KOPT-K1 (cell line): ENCODE data around the gene AP2B1.

ENCODE experiments used
- H3K27ac ChIP-seq: fragments of 200-600 bp; sonication (generic); 2 replicates; pipeline ENCODE4 v1.5.1; 2016; ENCODE audit warnings: antibody characterized with exemption, mild to moderate bottlenecking, low read depth, low read length; ENCODE audit not compliant: poor library complexity, severe bottlenecking
- H3K36me3 ChIP-seq: fragments of 200-600 bp; sonication (generic); 2 replicates; pipeline ENCODE4 v1.5.1; 2017; ENCODE audit warnings: antibody characterized with exemption, mild to moderate bottlenecking, low read length, moderate library complexity; ENCODE audit not compliant: insufficient read depth
- H3K9me3 ChIP-seq: fragments of 200-600 bp; sonication (generic); 2 replicates; pipeline ENCODE4 v1.5.1; 2017; ENCODE audit warnings: antibody characterized with exemption, low read length, mild to moderate bottlenecking; ENCODE audit not compliant: insufficient read depth, poor library complexity, severe bottlenecking

The AP2B1 gene

DNA sequence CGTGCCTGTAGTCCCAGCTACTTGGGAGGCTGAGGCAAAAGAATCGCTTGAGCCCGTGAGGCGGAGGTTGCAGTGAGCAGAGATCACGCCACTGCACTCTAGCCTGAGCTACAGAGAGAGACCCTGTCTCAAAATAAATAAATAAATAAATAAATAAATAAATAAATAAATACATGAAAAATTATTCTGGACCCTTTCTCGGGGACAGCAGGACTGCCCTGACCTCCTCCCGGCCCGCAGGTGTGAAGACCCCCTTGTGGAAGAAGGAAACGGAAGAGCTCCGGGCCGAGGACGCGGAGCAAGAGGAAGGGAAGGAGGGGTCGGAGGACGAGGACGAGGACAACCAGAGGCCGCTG, 176.6 kb downstream of the AP2B1 start:
- Histone ChIP-seq H3K27ac (peak overlapping the region; percentile 48), H3K9me3 (no peaks in the 10 kb centered on the region), H3K36me3 (no peaks in the 10 kb centered on the region)

DNA sequence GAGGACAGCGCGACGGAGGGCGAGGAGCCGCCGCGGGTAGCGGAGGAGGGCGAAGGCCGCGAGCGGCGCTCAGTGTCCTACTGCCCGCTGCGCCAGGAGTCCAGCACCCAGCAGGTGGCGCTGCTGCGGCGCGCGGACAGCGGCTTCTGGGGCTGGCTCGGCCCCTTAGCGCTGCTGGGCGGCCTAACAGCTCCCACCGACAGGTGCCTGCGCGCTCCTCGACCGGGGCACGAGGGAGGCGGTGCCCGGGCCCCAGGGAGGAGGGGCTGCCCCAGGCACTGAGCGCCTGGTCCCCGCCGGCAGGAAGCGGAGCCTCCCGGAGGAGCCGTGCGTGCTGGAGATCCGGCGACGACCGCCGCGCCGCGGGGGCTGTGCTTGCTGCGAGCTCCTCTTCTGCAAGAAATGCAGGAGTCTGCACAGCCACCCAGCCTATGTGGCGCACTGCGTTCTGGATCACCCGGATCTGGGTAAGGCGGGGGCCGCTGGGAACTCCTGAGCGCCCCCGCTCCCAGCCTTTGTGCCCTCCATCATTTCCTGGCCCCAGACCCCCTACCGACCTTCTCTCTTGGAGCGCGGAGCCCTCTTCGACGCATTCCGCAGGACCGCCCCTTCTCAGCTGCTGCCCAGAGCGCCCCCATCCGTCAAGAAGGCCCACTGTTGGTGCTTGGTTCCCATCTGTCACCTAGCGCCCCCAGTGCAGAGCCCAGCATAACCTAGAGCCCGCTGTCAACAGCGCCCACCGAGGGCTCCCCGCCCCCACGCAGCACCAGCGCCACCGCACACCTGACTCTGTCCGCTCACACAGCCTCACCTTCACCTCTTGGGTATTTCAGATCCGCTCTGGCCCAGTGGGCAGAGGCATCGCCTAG, 177.2 kb downstream of the AP2B1 start:
- no peaks in the 10 kb centered on the region for H3K9me3 ChIP-seq
- no peaks in the 10 kb centered on the region for H3K36me3 ChIP-seq
- H3K27ac ChIP-seq = peak overlapping the region; percentile 48

- H3K27ac ChIP-seq = peak overlapping the region; percentile 48
- no peaks in the 10 kb centered on the region for H3K36me3 ChIP-seq
- no peaks in the 10 kb centered on the region for H3K9me3 ChIP-seq
Observed at GRCh38 chr17:35765086-35765710, 178.1 kb downstream of the AP2B1 start.

DNA sequence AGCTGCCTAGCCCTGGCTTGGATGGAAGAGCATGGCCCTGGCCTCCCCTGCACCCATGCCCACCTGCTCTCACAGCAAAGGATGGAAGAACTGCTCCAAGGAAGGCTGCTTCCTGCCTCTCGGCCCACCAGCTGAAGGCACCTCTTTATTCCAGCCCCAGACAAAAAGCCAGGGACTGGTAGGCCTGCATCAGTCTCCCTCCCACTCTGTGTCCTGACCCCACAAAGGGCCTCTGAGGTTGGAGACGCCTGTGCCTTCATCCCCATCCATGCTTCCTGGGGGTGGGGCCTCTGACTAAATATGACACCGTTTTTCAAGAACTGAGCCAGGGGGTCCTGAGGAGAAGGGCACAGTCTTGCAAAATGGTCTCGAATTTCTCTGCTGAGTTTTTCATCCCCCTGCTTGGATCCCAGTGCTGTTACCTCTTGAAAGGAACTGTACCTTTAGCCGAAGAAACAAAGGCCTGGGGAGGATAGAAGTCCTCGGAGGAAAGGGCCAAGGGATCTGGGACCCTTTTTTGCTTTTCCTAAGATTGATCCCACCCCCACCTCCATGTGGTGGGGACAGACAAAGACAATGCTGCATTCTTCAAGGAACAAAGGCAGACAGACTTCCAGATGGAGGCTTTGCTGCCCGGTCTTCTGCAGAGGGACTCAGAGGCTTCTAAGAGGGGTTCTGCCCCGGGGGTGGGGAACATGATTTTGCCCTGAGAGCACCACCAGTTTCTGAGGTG, 178.8 kb downstream of the AP2B1 start:
- Histone ChIP-seq H3K9me3 (no peaks in the 10 kb centered on the region), H3K36me3 (no peaks in the 10 kb centered on the region), H3K27ac (no peak overlapping the region)

DNA sequence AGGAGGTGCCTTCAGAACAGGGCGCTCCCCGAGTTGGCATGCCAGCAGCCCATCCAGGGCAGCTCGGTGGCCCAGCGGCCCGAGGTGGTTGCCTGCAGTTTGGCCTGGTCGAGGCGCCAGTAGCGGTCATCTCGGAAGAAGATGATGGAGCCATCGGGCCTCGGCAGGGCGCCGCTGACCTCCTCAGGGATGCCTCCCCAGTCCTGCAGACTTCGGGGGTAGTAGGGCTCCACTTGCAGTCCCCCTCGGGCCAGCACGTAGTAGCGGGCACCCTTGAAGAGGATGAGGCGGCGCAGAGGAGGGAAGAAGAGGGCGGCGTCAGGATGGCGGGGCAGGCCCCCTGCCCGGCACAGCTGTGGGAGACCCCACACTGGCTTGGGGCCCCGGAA, 179.4 kb downstream of the AP2B1 start:
- no peak overlapping the region for H3K27ac ChIP-seq
- H3K36me3 ChIP-seq = no peaks in the 10 kb centered on the region
- no peaks in the 10 kb centered on the region for H3K9me3 ChIP-seq

DNA sequence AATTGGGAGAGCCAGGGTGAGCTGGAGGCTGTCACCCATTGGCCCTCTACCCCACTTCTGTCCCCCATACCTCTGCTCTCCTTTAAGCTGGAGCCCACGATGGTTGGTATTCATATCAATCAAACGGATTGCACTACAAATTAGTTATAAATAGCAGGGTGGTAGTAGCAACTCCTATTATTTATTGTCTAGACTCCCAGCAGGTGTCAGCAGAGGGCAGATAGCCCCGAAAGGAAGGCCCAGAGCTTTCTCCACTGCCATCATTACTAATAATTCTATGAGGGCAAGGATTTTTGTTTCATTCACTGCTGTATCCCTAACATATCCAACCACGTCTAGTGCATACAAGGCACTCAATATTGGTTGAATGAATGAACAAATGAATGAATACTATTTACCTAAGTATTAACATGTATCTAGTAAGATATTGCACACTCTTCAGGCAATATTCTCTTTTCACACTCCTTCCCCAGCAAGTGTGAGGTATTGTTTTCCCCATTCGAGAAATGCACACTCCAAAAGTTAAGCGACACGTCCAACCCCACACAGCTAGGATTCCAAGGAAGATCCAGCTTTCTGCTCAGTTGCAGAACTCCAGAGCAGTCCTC, 179.9 kb downstream of the AP2B1 start:
- no peaks in the 10 kb centered on the region for H3K9me3 ChIP-seq
- H3K27ac ChIP-seq = no peak overlapping the region
- H3K36me3 ChIP-seq = no peaks in the 10 kb centered on the region

GRCh38 chr17:35768797-35769196, 181.7 kb downstream of the AP2B1 start:
- H3K27ac ChIP-seq = no peak overlapping the region
- no peaks in the 10 kb centered on the region for H3K36me3 ChIP-seq
- no peaks in the 10 kb centered on the region for H3K9me3 ChIP-seq

GRCh38 chr17:35769895-35770486, 182.9 kb downstream of the AP2B1 start:
- no peak overlapping the region for H3K27ac ChIP-seq
- no peaks in the 10 kb centered on the region for H3K9me3 ChIP-seq
- H3K36me3 ChIP-seq = no peaks in the 10 kb centered on the region

GRCh38 chr17:35773129-35773528, 186.0 kb downstream of the AP2B1 start:
- no peaks in the 10 kb centered on the region for H3K9me3 ChIP-seq
- no peaks in the 10 kb centered on the region for H3K36me3 ChIP-seq
- peak overlapping the region; percentile 34 for H3K27ac ChIP-seq

- Histone ChIP-seq H3K27ac (peak overlapping the region; percentile 34), H3K9me3 (no peaks in the 10 kb centered on the region), H3K36me3 (no peaks in the 10 kb centered on the region)
Observed at GRCh38 chr17:35773679-35774425, 186.7 kb downstream of the AP2B1 start.

GRCh38 chr17:35774499-35774898, 187.4 kb downstream of the AP2B1 start:
- Histone ChIP-seq H3K9me3 (no peaks in the 10 kb centered on the region), H3K27ac (no peak overlapping the region), H3K36me3 (no peaks in the 10 kb centered on the region)

- Histone ChIP-seq H3K36me3 (no peaks in the 10 kb centered on the region), H3K9me3 (no peaks in the 10 kb centered on the region), H3K27ac (no peak overlapping the region)
Observed at GRCh38 chr17:35775039-35775438, 187.9 kb downstream of the AP2B1 start.

- H3K27ac ChIP-seq = no peak overlapping the region
- no peaks in the 10 kb centered on the region for H3K36me3 ChIP-seq
- H3K9me3 ChIP-seq = no peaks in the 10 kb centered on the region
Observed at GRCh38 chr17:35775583-35775982, 188.5 kb downstream of the AP2B1 start.
